AG09309 (cell line): ENCODE results near the gene HLA-A.
A peak's percentile ranks its signal among the peaks of the same experiment; 100 is the strongest.
"Not testable (repeated sequence)": the region's sequence is repeated elsewhere in the genome, so short reads cannot be mapped to it uniquely, and the experiment has no call there.

ENCODE experiments used
- DNase-seq: peaks from one replicate; pipeline ENCODE4 v3.0.0-alpha.2; 2010; ENCODE audit warnings: low read depth
- H3K4me3 ChIP-seq: 2 replicates; pipeline ENCODE4 v1.5.1; 2011; ENCODE audit warnings: mild to moderate bottlenecking, low read depth, low read length, moderate library complexity; ENCODE audit not compliant: control insufficient read depth
- TF ChIP-seq, protein P1 (sequence below): IDR thresholded peaks from 2 replicates; pipeline ENCODE4 v1.5.1; 2011; ENCODE audit warnings: mild to moderate bottlenecking, low read depth, low read length, inconsistent platforms; ENCODE audit not compliant: insufficient read depth, control insufficient read depth; ENCODE audit errors: missing control alignments

HLA-A gene

GRCh38 chr6:29958046-29958445 is 15.7 kb downstream of the HLA-A start:
- TF ChIP-seq, protein P1, sequence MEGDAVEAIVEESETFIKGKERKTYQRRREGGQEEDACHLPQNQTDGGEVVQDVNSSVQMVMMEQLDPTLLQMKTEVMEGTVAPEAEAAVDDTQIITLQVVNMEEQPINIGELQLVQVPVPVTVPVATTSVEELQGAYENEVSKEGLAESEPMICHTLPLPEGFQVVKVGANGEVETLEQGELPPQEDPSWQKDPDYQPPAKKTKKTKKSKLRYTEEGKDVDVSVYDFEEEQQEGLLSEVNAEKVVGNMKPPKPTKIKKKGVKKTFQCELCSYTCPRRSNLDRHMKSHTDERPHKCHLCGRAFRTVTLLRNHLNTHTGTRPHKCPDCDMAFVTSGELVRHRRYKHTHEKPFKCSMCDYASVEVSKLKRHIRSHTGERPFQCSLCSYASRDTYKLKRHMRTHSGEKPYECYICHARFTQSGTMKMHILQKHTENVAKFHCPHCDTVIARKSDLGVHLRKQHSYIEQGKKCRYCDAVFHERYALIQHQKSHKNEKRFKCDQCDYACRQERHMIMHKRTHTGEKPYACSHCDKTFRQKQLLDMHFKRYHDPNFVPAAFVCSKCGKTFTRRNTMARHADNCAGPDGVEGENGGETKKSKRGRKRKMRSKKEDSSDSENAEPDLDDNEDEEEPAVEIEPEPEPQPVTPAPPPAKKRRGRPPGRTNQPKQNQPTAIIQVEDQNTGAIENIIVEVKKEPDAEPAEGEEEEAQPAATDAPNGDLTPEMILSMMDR = no peak
- DNase-seq = no peak
- H3K4me3 ChIP-seq = no peak overlapping the region

DNA sequence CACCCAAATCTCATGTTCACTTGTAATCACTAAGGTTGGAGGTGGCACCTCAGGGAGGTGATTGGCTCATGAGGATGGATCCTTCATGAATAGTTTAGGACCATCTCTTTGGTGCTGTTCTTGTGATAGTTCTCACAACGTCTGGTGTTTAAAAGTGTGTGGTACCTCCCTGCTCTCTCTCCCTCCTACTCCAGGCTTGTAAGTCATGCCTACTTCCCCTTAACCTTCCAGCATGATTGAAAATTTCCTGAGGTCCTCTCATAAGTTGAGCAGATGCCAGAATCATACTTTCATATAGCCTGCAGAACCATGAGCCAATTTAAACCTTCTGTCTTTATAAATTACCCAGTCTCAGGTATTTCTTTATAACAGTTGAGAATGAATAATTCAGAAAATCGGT is 16.6 kb downstream of the HLA-A start:
- DNase-seq = no peak
- TF ChIP-seq, protein P1 = no peak
- H3K4me3 ChIP-seq = no peak overlapping the region

DNA sequence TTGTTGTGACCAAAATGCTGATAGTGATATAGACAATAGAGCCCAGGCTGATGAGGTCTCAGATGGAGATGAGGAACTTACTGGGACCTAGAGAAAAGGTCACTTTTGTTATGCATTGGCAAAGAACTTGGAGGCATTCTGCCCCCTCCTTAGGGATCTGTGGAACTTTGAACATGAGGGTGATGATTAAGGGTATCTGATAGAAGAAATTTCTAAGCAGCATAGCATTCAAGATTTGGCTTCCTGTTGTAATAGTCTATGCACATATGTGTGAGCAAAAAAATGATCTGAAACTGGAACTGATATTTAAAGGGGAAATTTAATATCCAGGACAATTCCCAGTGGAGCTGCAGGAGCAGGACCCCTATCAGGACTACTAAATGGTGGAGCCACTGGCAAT is 17.1 kb downstream of the HLA-A start:
- TF ChIP-seq, protein P1 = no peak
- H3K4me3 ChIP-seq = no peak overlapping the region
- DNase-seq = no peak

DNA sequence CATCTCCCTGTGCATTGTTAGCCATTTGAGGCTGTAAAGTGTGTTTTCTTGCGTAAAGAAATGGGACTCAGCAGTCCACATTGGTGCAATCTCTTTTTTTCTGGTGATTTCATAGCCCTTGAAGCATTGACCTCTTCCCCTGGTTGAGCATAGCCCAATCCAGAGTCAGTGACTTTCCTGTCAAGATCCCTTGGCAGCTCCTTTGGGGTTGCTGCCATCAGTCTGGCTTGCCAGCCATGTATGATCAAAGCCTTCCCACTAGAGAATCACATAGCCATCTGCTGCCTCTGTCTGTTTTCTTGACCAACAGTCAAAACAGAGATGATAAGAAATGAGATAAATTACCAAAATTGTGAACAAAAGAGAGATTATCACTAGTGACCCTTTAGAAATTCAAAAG is 19.6 kb downstream of the HLA-A start:
- H3K4me3 ChIP-seq = no peak overlapping the region
- TF ChIP-seq, protein P1 = no peak

DNA sequence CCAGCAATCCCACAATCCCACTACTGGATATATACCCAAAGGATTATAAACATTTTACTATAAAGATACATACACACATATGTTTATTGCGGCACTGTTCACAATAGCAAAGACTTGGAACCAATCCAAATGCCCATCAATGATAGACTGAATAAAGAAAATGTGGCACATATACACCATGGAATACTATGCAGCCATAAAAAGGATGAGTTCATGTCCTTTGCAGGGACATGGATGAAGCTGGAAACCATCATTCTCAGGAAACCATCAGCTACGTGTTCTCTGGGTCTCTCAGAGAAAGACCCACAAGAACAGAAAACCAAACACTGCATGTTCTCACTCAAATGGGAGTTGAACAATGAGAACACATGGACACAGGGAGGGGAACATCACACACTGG is 21.4 kb downstream of the HLA-A start:
- DNase-seq, H3K4me3 ChIP-seq: not testable (repeated sequence)

More for the DNA sequence above, 19.6 kb downstream of the HLA-A start:
- no peak for DNase-seq

- DNase-seq = no peak
- peak overlapping the region; percentile 42; the same call in 1 of the 2 replicates for H3K4me3 ChIP-seq
- TF ChIP-seq, protein P1 = no peak
Measured at GRCh38 chr6:29964518-29964886, 22.2 kb downstream of the HLA-A start.

- H3K4me3 ChIP-seq = peak overlapping the region; percentile 42
- TF ChIP-seq, protein P1 = no peak
- peak; percentile 59 for DNase-seq
Measured at GRCh38 chr6:29964887-29965562, 22.7 kb downstream of the HLA-A start.
